HEK293T (cell line): ENCODE results near the gene MACROH2A1.

Experiments used
- CTCF ChIA-PET: fragments of 350-600 bp; formaldehyde crosslinking; extraction: SDS; loops from one replicate; lab custom pipeline; 2021; ENCODE audit warnings: antibody characterized with exemption, inconsistent platforms; lab: Yijun Ruan, JAX
- POLR2A ChIA-PET: fragments of 350-600 bp; formaldehyde crosslinking; extraction: SDS; loops from one replicate; lab custom pipeline; 2020; ENCODE audit warnings: antibody characterized with exemption, inconsistent platforms; lab: Yijun Ruan, JAX
- DNase-seq: peaks from one replicate; pipeline ENCODE4 v3.0.0; 2012; ENCODE audit warnings: mixed read lengths; ENCODE audit errors: extremely low spot score
- ARNT ChIP-seq: fragments of 450-650 bp; IDR thresholded peaks from 2 replicates; pipeline ENCODE4 v1.6.1; 2017; ENCODE audit warnings: mild to moderate bottlenecking
- BHLHE40 ChIP-seq: fragments of 450-650 bp; IDR thresholded peaks from 2 replicates; pipeline ENCODE4 v1.6.1; 2016; ENCODE audit warnings: mild to moderate bottlenecking, moderate library complexity, borderline replicate concordance
- CTBP1 ChIP-seq: fragments of 450-650 bp; IDR thresholded peaks from 2 replicates; pipeline ENCODE4 v1.6.1; 2016; ENCODE audit warnings: borderline replicate concordance
- ELF4 ChIP-seq: fragments of 450-650 bp; IDR thresholded peaks from 2 replicates; pipeline ENCODE4 v1.6.1; 2017; ENCODE audit warnings: antibody characterized with exemption
- FOXA1 ChIP-seq: fragments of 450-650 bp; IDR thresholded peaks from 2 replicates; pipeline ENCODE4 v1.6.1; 2016; ENCODE audit warnings: mild to moderate bottlenecking
- FOXK2 ChIP-seq: fragments of 450-650 bp; IDR thresholded peaks from 2 replicates; pipeline ENCODE4 v1.6.1; 2016; ENCODE audit warnings: mild to moderate bottlenecking
- FOXM1 ChIP-seq: fragments of 450-650 bp; IDR thresholded peaks from 2 replicates; pipeline ENCODE4 v1.6.1; 2017; ENCODE audit warnings: mild to moderate bottlenecking, borderline replicate concordance
- HDGF ChIP-seq: fragments of 450-650 bp; IDR thresholded peaks from 2 replicates; pipeline ENCODE4 v1.6.1; 2017; ENCODE audit warnings: antibody characterized with exemption, borderline replicate concordance
- L3MBTL2 ChIP-seq: fragments of 450-650 bp; conservative IDR thresholded peaks from 2 replicates; pipeline ENCODE4 v1.6.1; 2016; ENCODE audit warnings: mild to moderate bottlenecking
- LEF1 ChIP-seq: fragments of 450-650 bp; IDR thresholded peaks from 2 replicates; pipeline ENCODE4 v1.6.1; 2017; ENCODE audit warnings: mild to moderate bottlenecking, borderline replicate concordance
- NFRKB ChIP-seq: fragments of 450-650 bp; IDR thresholded peaks from 2 replicates; pipeline ENCODE4 v1.6.1; 2016; ENCODE audit warnings: mild to moderate bottlenecking, moderate library complexity
- SP1 ChIP-seq: fragments of 450-650 bp; IDR thresholded peaks from 2 replicates; pipeline ENCODE4 v1.6.1; 2017
- SUZ12 ChIP-seq: fragments of 450-650 bp; IDR thresholded peaks from 2 replicates; pipeline ENCODE4 v1.6.1; 2016; ENCODE audit warnings: mild to moderate bottlenecking
- TARDBP ChIP-seq: fragments of 450-650 bp; IDR thresholded peaks from 2 replicates; pipeline ENCODE4 v1.6.1; 2016
- ZNF384 ChIP-seq: fragments of 450-650 bp; IDR thresholded peaks from 2 replicates; pipeline ENCODE4 v1.6.1; 2016
- TF ChIP-seq, protein P1 (sequence below): fragments of 450-650 bp; IDR thresholded peaks from 2 replicates; pipeline ENCODE4 v1.6.1; 2016

The MACROH2A1 gene

GRCh38 chr5:135433681-135434426 lies 34.8 kb upstream of the MACROH2A1 start:
- POLR2A ChIA-PET, result interaction anchor here (1.1 to 1.5 kb wide), 2 partner anchors 10 to 32 kb away, joined by 3 to 4 read pairs; no protein-coding TSS in a partner anchor
- CTCF ChIA-PET, result no interaction called here
- TF ChIP-seq NFRKB (no peak), CTBP1 (no peak), ZNF384 (no peak), L3MBTL2 (no peak), HDGF (no peak), ARNT (no peak), SUZ12 (no peak), FOXA1 (no peak), BHLHE40 (no peak), FOXK2 (no peak), LEF1 (no peak), SP1 (no peak)
- DNase-seq, result peak; percentile 3

DNA sequence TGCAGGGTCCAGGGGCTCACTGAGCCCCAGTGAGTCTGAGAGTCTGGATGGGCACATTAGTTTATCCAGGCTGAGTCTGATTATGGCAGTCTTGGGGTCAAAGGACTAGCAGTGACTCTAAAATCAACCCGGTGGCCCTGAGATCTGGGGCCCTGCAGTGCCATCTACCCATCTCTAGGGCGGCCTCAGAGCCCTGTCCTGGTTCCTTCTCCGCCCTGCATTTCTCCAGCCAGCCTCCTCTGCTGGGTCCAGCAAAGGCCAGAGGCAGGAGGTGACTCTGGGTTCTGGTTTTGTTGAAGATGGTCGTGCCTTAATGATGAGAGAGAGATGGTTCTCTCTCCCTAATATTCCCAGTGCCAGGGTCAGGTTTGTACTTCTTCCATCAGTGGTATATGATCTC lies 33.1 kb upstream of the MACROH2A1 start:
- CTCF ChIA-PET, result no interaction called here
- peak; percentile 2 for DNase-seq
- TF ChIP-seq NFRKB, result no peak
- no peak for TF ChIP-seq SP1
- no peak for TF ChIP-seq BHLHE40
- TF ChIP-seq L3MBTL2, result no peak
- TF ChIP-seq FOXK2, result no peak
- TF ChIP-seq TARDBP, result no peak
- no peak for TF ChIP-seq ARNT
- no peak for TF ChIP-seq HDGF
- no peak for TF ChIP-seq ELF4
- TF ChIP-seq, protein P1, sequence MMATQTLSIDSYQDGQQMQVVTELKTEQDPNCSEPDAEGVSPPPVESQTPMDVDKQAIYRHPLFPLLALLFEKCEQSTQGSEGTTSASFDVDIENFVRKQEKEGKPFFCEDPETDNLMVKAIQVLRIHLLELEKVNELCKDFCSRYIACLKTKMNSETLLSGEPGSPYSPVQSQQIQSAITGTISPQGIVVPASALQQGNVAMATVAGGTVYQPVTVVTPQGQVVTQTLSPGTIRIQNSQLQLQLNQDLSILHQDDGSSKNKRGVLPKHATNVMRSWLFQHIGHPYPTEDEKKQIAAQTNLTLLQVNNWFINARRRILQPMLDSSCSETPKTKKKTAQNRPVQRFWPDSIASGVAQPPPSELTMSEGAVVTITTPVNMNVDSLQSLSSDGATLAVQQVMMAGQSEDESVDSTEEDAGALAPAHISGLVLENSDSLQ, result no peak
- TF ChIP-seq FOXA1, result no peak
- no peak for TF ChIP-seq SUZ12
- no peak for TF ChIP-seq LEF1
- TF ChIP-seq CTBP1, result no peak
- TF ChIP-seq FOXM1, result no peak
- TF ChIP-seq ZNF384, result no peak
- POLR2A ChIA-PET, result no interaction called here

DNA sequence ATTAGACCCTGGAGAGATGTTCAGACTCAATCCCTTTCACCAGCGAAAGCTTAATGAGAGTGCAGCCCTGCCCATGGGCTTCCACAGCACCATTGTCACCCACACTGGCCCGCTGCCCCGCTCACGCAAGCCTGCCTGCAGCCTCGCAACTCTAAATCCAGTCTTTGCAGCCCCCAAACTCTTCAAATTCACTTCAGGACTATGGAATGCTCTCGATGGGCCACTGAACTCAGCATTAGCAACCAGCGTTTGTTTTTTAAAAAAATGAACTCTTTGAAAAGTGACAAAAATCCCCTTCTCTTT lies 31.1 kb upstream of the MACROH2A1 start:
- CTCF ChIA-PET, result no interaction called here
- TF ChIP-seq SUZ12 (no peak), ARNT (no peak), SP1 (no peak), FOXM1 (no peak), NFRKB (no peak), CTBP1 (no peak), ELF4 (no peak), ZNF384 (no peak), FOXA1 (no peak), BHLHE40 (no peak)
- TF ChIP-seq, protein P1, result no peak
- POLR2A ChIA-PET, result no interaction called here
- DNase-seq, result no peak

GRCh38 chr5:135429301-135430134 lies 30.5 kb upstream of the MACROH2A1 start:
- DNase-seq, result no peak
- ChIA-PET POLR2A (no interaction called here), CTCF (no interaction called here)
- no peak for TF ChIP-seq CTBP1
- no peak for TF ChIP-seq FOXA1
- no peak for TF ChIP-seq BHLHE40
- TF ChIP-seq LEF1, result no peak
- TF ChIP-seq, protein P1, result no peak
- TF ChIP-seq NFRKB, result no peak
- TF ChIP-seq TARDBP, result no peak
- no peak for TF ChIP-seq HDGF
- TF ChIP-seq ZNF384, result no peak
- TF ChIP-seq L3MBTL2, result no peak
- TF ChIP-seq FOXM1, result no peak
- TF ChIP-seq FOXK2, result no peak
- TF ChIP-seq ELF4, result no peak

- ChIA-PET POLR2A (no interaction called here), CTCF (no interaction called here)
- DNase-seq, result no peak
- TF ChIP-seq NFRKB (no peak), SUZ12 (no peak), TARDBP (no peak)
Measured at GRCh38 chr5:135428586-135428985, 29.6 kb upstream of the MACROH2A1 start.
